HG03175 (cell line): ENCODE measurements around the gene SERPINA5.

Experiments used
- ATAC-seq: cut with Tn5 transposase; IDR thresholded peaks from one replicate; pipeline ENCODE4 v1.9.1; 2021; ENCODE audit warnings: mild to moderate bottlenecking, moderate library complexity; ENCODE audit not compliant: unreplicated experiment

The SERPINA5 gene

DNA sequence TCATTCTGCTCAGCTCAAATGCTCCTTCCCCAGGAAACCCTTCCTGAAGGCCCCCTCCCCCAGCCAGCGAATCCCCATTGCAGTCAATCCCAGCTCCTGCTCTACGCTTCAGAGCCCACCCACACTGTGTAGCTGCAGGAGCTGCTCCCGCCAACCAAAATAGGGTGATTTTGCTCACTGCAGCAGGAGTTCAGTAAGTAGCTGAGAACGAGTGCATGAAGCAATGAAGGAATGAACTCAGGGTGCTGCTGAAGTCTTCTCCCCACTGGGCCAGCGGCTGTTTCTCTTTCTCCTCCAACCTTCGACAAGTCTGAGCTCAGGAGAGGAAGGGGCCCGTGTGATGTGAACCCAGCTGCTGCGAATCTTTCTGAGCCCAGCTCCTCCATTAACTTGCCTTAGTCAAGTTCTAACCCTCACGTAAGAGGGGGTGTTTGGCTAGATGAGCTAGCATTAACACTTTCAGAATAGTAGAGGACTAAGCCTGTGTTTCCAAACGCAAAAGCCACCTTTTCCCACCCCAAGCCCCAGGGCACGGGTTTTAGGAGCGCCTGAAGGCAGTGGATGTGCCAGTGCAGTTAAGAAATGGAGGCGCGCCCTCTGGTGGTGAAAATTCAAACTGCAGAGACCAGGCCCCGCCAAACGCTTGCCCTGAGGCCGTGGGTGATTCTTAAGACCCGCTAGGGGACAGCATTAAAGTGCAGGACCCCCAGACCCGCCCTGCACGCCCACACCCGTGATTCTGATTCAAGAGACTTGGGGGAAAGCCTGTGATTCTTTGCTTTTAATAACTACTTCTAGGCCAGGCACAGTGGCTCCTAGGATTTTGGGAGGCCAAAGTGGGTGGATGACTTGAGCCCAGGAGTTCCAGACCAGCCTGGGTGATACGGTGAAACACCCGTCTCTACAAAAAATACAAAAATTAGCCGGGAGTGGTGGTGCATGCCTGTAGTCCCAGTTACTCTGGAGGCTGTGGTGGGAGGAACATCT, 31.9 kb upstream of the SERPINA5 start:
- ATAC-seq: no peak

DNA sequence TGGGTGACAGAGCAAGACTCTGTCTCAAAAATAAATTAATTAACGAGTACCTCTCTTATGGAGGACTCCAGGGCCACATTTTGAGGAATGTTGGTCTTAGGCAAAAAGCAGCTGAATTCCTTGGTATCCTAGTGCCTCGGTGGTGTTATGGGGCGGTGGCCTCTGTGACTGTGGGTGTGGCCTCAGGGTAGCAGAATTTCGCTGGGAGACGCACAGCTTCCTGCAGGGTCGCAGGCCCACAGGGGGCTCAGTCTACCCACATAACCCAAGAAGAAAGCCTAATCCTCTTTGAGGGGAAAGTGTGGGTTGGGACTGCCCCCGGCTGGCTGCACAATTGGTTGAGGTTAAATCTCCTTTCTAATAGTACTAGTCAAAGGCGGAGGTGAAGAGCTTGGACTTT, 31.2 kb upstream of the SERPINA5 start:
- no peak for ATAC-seq

DNA sequence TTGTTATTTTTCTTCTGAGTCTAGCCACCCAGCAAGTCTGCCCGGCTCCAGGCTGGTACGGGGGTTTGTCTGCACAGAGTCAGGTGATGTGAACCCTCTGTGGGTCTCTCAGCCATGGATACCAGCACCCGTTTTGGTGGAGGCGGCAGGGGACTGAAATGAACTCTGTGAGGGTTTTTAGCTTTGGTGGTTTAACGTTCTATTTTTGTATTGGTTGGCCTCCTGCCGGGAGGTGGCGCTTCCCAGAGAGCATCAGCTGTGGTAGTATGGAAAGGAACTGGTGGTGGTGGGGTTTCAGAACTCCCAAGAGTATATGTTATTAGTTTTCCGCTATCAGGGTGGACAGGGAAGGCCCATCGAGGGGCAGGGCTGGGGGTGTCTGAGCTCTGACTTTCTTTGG, 25.2 kb upstream of the SERPINA5 start:
- ATAC-seq: no peak

DNA sequence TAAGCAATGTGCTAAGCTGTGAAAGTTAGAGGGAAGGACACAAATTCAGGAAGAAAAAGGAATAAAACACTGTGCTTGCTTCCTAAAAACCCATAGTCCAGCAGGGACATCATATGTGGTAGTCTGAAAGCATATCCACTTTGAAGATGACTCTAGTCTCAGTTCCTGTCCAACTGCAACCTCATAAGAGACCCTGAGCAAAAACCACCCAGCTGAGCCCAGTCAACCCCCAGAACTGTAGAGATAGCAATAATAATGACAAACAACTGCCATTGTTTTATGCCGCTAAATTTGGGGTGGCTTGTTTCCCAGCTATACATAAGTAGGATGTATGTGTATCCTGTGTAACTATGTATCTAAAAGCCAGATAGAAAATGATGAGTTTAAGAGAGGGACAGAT, 23.9 kb upstream of the SERPINA5 start:
- ATAC-seq: no peak

DNA sequence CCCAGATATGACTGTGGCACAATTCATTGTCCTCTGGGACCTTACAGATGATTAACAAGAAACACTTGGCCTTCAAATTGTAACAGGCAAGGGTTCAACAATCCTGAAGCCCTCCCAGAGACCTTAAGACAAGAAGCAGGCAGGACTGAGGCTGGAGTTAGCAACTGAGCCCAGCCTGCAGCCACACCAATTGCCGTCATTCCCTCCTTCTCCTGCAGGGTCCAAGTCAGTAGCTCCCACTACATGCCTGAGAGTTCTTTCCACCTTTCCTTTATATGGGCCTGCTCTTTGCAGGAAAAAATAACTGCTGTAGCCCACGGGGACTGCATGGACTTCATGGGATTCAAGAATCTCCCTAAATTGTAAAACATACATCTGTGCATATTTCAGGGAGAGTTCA, 22.4 kb upstream of the SERPINA5 start:
- no peak for ATAC-seq

DNA sequence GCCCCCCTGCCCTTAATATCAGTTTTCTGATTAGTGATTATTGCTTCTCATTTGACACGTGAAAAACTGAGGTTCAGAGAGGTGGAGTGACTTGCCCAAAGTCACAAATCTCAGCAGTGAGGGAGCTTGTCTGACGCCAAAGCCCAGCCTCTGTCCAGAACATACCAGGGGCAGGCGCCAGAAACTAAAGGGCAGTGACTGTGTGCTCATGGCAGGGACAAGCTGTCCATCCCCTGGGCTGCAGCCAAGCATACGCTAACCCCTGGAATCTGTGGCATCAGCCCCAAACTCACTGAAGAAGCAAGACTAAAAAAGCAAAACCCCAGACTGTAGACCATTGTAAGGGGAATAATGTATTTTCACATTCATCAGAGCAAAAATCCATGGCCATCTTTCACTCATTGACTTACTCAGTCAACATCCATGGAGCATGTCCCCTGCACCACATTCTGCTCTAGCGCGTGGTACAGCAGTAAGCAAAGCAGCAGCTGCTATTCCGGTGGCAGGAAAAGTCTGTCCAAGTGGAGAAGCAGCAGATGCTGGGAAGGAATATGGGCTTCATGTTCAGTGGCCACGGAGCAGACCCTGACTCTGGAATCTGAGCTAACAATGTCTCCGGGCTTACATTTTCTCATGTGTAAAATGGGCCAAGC, 21.5 kb upstream of the SERPINA5 start:
- ATAC-seq: no peak

DNA sequence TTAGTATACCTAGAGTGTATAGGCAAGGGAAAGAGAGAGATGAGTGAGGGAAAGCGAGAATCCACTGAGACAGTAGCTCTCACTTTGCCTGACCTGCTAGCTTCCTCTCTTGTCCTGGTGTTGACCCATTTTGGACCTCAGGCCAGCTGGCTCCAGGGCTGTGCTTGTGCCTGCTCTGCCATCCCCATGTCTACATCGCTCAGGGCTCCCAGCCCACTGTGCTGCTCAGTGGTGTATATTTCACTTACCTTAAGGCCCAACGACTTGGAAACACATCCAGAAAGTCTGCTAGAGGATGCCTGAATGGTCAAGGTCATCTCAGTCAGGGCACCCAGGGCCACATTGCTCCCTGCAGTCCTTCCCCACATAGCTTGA, 20.9 kb upstream of the SERPINA5 start:
- no peak for ATAC-seq

DNA sequence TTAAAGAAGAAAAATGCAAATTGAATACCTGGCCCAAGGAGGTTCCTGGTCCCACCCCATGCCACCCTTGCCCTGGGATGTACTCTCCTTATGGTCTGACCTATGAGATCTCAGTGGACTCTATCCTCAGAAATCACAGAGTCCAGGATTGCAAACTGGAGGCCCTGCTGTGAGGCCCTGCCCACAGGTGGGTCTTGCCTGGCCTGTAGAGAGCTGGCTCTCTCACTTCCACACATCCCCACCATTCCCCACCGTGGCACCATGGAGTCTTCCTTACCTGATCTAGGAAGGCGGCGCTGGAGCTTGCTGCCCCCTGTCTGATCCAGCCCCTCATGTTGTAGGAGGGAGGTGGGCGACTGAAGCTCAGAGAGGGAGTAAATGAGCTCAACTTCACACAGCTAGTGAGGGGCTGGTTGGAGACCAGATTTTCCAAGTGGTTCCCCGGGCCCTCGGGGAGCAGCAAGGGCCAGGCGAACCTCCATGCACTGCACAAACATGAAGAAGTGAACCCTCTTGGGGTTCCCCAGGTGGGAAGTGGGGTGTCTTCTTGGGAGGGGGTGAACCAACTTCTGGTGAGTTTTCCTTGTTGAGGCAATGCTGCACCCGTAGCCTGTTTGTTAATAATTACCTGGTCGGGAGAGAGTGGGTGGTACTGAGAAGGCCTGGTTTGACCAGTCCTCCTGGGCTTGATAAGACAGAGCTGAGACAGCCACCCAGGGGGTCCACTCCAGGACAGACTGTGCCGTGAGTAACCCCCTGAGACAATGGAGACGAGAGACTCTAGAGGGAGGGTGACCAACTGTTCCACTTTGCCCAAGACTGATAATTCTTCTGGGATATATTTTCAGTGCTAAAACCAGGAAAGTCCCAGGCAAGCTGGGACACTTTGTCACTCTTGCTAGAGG, 20.2 kb upstream of the SERPINA5 start, which contains the start of gene SERPINA4:
Gene SERPINA4, plus strand, starts transcription at position 692 of the 905 bp plus-strand sequence. CDS start 2,041 bp downstream, outside the sequence.
- ATAC-seq: no peak

DNA sequence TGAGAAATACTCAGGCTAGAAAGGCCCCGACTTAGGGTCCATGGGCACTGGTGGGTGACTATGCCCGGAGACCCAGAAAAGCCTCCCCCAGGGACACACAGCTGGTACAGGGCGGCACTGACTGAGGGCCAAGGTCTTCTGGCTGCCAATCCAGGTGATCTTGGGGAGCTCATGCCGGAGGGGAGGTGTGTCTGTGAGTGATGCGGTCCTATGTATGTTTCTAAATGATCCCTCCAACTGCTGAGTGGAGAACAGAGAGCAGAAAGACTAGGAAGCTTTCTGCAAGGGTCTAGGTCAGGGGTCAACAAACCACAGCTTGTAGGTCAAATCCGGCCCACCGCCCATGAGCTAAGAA, 19.6 kb upstream of the SERPINA5 start:
- no peak for ATAC-seq

DNA sequence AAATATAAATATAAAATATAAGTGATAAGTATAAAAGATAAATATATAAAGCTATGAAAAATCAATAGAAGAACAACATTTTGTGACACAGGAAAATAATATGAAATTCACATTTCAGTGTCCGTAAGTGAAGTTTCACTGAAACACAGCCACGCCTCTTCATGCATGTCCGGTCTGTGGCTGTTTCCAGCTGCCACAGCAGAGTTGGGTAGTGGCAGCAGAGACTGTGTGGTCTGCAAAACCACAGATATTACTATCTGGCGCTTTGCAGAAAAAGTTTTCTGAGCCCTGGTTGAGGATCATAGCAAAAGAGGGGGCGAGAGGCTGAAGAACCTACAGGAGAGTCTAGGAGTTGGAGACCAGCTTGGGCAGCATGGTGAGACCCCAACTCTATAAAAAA, 19.2 kb upstream of the SERPINA5 start:
- ATAC-seq: no peak

DNA sequence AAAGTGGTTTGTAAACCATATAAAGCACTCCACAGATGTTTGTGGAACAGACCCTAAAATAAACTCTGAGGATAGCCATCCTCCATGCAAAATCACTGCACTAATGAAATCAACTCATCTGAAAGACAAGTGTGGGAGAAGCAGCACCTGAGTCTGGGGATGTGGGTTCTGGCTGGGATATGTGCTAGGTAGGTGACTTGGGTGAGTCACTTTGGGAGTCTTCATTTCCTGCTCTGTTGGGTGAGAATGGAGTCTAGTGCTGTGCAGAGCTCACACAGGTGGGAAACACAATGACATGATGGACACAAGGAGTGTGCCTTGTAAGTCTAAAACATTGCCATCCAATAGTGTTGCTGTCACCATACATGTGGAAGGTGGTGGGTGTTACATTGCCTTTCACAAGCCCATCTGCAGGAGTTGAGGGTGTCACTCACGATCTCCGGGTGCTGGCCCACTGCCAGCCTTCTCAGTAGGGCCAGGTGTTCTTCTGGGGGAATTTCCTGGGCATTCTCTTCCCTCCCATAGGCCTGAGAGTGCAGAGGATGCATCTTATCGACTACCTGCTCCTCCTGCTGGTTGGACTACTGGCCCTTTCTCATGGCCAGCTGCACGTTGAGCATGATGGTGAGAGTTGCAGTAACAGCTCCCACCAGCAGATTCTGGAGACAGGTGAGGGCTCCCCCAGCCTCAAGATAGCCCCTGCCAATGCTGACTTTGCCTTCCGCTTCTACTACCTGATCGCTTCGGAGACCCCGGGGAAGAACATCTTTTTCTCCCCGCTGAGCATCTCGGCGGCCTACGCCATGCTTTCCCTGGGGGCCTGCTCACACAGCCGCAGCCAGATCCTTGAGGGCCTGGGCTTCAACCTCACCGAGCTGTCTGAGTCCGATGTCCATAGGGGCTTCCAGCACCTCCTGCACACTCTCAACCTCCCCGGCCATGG, 18.0 kb upstream of the SERPINA5 start:
- no peak for ATAC-seq

DNA sequence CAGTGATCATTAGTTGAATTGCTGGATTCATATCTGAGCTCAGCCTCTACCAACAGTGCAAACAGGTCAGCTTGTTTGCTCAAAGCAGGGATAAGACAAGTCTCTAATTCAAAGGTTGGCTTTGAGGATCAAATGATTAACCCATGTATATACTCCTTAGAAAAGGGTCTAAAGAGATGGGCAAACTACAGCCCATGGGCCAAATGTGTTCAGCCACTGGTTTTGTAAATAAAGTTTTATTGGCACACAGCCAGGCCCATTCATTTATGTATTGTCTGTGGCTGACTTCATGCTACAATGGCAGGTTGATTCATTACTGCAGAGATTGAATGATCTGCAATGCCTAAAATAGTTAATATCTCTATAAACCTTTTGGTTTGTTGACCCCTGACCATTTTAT, 16.8 kb upstream of the SERPINA5 start:
- no peak for ATAC-seq

DNA sequence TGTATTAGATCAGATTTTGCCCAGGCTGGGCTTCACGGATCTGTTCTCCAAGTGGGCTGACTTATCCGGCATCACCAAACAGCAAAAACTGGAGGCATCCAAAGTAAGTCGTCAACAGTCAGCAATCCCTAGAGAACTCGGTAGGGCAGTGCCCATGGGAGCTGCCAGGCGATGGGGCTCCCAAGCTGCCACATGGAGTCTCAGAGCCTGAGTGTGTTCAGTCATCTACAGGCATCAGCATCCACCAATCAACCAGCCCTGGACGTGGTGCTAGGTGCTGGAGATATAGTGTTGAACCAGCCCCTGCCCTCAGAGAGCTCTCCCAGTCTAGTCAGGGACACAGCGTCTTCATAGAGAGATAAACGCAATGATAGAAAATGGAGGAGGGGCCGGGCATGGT, 13.0 kb upstream of the SERPINA5 start:
- ATAC-seq: no peak

DNA sequence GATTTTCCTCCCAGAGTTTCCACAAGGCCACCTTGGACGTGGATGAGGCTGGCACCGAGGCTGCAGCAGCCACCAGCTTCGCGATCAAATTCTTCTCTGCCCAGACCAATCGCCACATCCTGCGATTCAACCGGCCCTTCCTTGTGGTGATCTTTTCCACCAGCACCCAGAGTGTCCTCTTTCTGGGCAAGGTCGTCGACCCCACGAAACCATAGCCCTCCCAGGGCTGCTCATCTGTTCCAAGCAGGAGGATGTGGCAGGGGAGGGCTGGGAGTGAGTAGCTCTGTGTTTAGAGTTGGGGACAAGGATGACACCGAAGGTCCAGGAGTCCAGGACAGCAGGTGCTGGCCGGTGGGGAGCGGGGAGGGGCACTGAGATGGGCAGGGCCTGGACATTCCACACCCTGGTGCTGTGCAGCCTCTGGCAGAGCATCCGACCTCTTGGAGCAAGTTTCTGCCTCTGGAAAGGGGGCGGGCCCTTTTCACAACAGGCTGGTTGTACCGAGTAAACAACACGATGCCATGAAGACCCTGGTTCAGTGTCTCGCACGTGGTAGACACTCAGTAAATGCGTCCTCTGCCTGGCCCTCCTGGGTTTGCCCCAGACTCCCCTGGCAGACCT, 11.7 kb upstream of the SERPINA5 start:
- no peak for ATAC-seq

DNA sequence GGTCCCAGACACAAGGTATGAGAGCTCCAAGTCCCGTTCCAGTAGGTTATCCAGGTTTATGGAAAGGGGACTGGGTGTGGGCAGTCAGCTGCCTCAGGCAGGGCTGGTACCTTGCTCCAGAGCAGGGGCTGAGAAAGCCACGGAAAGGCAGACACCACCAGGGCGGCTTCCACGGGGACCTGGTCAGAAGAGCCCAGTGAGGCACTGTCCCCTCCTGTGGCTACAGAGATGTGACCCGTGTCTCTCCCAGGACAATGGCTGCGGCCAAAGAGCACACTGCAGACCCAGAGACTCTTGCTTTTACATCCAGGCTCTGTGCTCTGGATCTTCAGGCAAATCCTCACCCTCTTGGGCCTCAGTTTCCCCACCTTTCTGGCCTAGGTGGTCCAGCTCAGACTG, 11.2 kb upstream of the SERPINA5 start:
- no peak for ATAC-seq

DNA sequence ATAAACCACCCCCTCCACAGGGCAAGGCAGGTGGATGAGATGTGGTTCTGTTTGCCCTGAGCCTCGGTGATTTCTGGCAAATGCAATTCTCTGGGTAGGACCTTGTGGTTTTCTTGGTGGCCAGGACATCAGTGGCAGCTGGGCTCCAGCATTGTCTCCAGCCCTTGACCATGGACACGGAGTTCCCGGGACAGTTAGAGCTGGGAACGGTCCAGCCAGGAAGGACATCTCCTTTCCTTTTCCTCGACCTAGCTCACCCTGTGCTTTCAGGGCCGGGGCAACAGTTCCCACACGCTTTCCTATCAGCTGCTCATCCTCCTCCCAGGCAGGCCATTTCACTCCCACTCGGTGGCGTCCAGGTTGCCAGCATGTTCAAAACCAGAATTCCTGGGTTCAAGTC, 10.8 kb upstream of the SERPINA5 start:
- ATAC-seq: no peak

DNA sequence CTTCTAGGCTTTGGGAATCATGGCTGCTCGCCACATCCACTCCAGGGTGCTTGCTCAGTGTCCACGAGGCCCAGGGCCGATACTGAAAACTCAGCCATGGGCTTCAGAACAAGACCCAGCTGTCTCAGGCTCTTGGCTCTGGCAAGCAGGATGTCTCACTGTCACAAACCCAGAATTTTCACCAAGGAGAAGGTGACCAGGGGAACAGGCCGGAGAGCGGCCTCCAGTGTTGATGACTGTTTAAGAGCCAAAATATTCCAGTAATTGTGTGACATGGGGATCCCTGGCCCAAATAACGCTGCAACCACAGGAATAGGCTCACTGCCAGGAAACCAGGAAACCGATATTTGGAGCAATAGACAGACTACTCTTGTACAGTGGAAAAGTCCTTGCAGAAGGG, 9.8 kb upstream of the SERPINA5 start:
- ATAC-seq: no peak

DNA sequence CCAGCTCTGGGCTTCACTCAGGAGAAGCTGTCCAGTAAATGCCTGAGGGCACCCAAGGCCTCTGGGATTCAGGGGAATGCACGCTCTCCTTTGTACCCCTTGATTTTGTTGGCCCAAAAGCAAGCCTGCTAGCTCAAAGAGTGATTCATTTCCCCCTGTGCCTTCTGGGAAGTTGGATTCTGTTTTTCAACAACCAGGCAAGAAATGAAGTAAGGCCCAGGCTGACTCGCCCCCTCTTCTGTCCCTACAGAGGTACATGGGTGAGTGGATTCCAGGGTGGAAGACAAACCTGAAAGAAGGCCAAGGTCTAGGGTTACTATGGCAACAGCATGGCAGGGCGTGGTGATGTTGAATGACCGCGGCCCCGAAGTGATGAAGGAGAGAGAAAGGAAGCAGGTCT, 9.3 kb upstream of the SERPINA5 start:
- no peak for ATAC-seq

DNA sequence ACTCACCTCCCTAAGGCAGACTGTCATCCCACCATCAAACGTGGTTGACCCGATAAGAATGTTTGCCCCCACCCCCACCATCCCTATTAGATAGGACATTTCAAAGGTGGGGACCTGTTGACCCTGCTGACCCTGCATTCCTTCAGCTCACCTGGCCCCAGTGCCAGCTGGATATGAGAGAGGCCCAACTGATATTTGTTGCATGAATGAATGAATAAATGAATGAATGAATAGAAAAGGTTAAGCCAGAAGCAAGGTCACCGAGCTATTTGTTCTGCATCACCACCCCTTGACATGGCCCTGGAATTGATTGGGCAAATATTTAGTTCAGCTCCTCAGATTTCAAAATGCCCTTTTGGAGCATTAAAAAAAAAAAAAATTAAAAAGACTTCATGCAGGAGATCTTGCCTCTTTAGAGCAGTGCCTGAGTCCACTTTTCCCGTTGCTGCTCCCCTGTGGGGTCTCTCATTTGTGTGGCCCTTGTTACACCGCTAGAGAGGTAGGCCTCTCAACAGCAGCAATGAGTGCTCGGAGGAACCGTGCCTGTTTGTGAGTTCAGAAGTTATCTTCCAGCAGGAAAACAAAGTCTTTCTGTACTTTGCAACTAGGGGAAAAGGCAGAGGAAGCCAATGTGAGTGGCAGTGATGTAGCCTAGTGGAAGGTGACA, 8.5 kb upstream of the SERPINA5 start:
- no peak for ATAC-seq
